ENCODE measurements around the gene NAV3. TPM values are rescaled to one million over a fixed set of nuclear protein-coding genes. Genes with fewer than 3 reads are reported as not detected.

The NAV3 gene
- total RNA-seq, 2 donors from 2014 or later, result 0.20 to 1.9 TPM

- Histone ChIP-seq H3K9ac (ENCODE audit: extremely low read depth, low read length, poor library complexity, severe bottlenecking) (no peak overlapping the region), H3K27me3 (ENCODE audit: control insufficient read depth, insufficient read depth, low read length, poor library complexity, severe bottlenecking) (no peaks in the 10 kb centered on the region), H3K36me3 (ENCODE audit: control insufficient read depth, insufficient read depth, low read length) (no peaks in the 10 kb centered on the region), H3K4me1 (ENCODE audit: control insufficient read depth, insufficient read depth, low read length) (no peaks in the 10 kb centered on the region), H3K27ac (ENCODE audit: low read depth, low read length) (no peak overlapping the region), H3K9me3 (ENCODE audit: control insufficient read depth, low read length) (no peaks in the 10 kb centered on the region), H3K4me3 (ENCODE audit: low read length) (no peak overlapping the region)
- no peak overlapping the region for H3K27ac Mint-ChIP-seq
- H3K4me1 Mint-ChIP-seq, result no peaks in the 10 kb centered on the region
- H3K4me3 Mint-ChIP-seq, result no peak overlapping the region
- no peaks in the 10 kb centered on the region for H3K36me3 Mint-ChIP-seq (ENCODE audit: low read depth)
- no CpG with 5 or more reads among the region's 1 CpG for WGBS, 2 experiments (ENCODE audit: insufficient coverage in 1 of 2, insufficient read length in 1 of 2)
- H3K27me3 Mint-ChIP-seq (ENCODE audit: insufficient read depth), result no peaks in the 10 kb centered on the region
- H3K9me3 Mint-ChIP-seq, result no peaks in the 10 kb centered on the region
- no peak for DNase-seq
- TF ChIP-seq, protein P1, sequence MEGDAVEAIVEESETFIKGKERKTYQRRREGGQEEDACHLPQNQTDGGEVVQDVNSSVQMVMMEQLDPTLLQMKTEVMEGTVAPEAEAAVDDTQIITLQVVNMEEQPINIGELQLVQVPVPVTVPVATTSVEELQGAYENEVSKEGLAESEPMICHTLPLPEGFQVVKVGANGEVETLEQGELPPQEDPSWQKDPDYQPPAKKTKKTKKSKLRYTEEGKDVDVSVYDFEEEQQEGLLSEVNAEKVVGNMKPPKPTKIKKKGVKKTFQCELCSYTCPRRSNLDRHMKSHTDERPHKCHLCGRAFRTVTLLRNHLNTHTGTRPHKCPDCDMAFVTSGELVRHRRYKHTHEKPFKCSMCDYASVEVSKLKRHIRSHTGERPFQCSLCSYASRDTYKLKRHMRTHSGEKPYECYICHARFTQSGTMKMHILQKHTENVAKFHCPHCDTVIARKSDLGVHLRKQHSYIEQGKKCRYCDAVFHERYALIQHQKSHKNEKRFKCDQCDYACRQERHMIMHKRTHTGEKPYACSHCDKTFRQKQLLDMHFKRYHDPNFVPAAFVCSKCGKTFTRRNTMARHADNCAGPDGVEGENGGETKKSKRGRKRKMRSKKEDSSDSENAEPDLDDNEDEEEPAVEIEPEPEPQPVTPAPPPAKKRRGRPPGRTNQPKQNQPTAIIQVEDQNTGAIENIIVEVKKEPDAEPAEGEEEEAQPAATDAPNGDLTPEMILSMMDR (conservative IDR thresholded peaks at IDR 0.05), result no peak
Observed at GRCh38 chr12:77941401-77941800, 110.7 kb downstream of the NAV3 start.

DNA sequence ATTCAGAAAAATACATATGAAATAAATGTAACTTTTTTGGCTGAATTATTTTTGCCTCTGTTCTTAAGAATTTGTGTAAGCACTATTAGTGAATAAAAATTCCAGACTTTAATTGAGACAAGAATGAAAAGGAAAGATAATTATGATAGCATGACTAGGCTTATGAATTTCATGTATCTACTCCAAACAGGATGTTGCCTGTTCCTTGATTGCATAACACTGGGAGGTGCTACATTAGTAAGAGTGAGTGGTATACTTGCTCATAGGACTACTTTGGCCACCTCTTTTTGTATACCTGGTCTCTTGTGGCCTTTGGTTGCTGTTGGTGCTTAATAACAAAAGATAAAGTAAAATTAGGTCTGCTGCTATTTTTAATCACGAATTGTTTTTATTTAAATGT lies 112.8 kb downstream of the NAV3 start:
- no peaks in the 10 kb centered on the region for H3K27me3 Mint-ChIP-seq (ENCODE audit: insufficient read depth)
- no peak for DNase-seq
- Histone ChIP-seq H3K9me3 (ENCODE audit: control insufficient read depth, low read length) (no peaks in the 10 kb centered on the region), H3K4me3 (ENCODE audit: low read length) (no peak overlapping the region), H3K27me3 (ENCODE audit: control insufficient read depth, insufficient read depth, low read length, poor library complexity, severe bottlenecking) (no peaks in the 10 kb centered on the region), H3K9ac (ENCODE audit: extremely low read depth, low read length, poor library complexity, severe bottlenecking) (no peak overlapping the region), H3K27ac (ENCODE audit: low read depth, low read length) (no peak overlapping the region), H3K4me1 (ENCODE audit: control insufficient read depth, insufficient read depth, low read length) (no peaks in the 10 kb centered on the region), H3K36me3 (ENCODE audit: control insufficient read depth, insufficient read depth, low read length) (no peaks in the 10 kb centered on the region)
- H3K4me3 Mint-ChIP-seq, result no peak overlapping the region
- no peaks in the 10 kb centered on the region for H3K9me3 Mint-ChIP-seq
- TF ChIP-seq, protein P1 (conservative IDR thresholded peaks at IDR 0.05), result no peak
- H3K4me1 Mint-ChIP-seq, result no peaks in the 10 kb centered on the region
- H3K27ac Mint-ChIP-seq, result no peak overlapping the region
- no peaks in the 10 kb centered on the region for H3K36me3 Mint-ChIP-seq (ENCODE audit: low read depth)
- 80% methylated on average over 1 of the region's 1 CpG; no CpG with 5 or more reads in 1 of the 2 experiments for WGBS, 2 experiments (ENCODE audit: insufficient coverage in 1 of 2, insufficient read length in 1 of 2)

- no peaks in the 10 kb centered on the region for H3K4me1 Mint-ChIP-seq
- 100% methylated on average over 2 of the region's 2 CpGs; no CpG with 5 or more reads in 1 of the 2 experiments for WGBS, 2 experiments (ENCODE audit: insufficient coverage in 1 of 2, insufficient read length in 1 of 2)
- Histone ChIP-seq H3K36me3 (ENCODE audit: control insufficient read depth, insufficient read depth, low read length) (no peaks in the 10 kb centered on the region), H3K4me1 (ENCODE audit: control insufficient read depth, insufficient read depth, low read length) (no peaks in the 10 kb centered on the region), H3K9ac (ENCODE audit: extremely low read depth, low read length, poor library complexity, severe bottlenecking) (no peak overlapping the region), H3K9me3 (ENCODE audit: control insufficient read depth, low read length) (no peaks in the 10 kb centered on the region), H3K27me3 (ENCODE audit: control insufficient read depth, insufficient read depth, low read length, poor library complexity, severe bottlenecking) (no peaks in the 10 kb centered on the region), H3K4me3 (ENCODE audit: low read length) (no peak overlapping the region), H3K27ac (ENCODE audit: low read depth, low read length) (no peak overlapping the region)
- no peak overlapping the region for H3K27ac Mint-ChIP-seq
- no peaks in the 10 kb centered on the region for H3K27me3 Mint-ChIP-seq (ENCODE audit: insufficient read depth)
- TF ChIP-seq, protein P1 (conservative IDR thresholded peaks at IDR 0.05), result no peak
- H3K4me3 Mint-ChIP-seq, result no peak overlapping the region
- no peaks in the 10 kb centered on the region for H3K36me3 Mint-ChIP-seq (ENCODE audit: low read depth)
- H3K9me3 Mint-ChIP-seq, result no peaks in the 10 kb centered on the region
- DNase-seq, result no peak
Observed at GRCh38 chr12:77946541-77947061, 115.9 kb downstream of the NAV3 start.
